Right ventricle myocardium inferior (tissue), 1 donor: ENCODE results near the gene TMEM240. TPM values are rescaled to one million over a fixed set of nuclear protein-coding genes. Genes with fewer than 3 reads are reported as not detected.
A peak's percentile ranks its signal among the peaks of the same experiment; 100 is the strongest.
"Not testable (repeated sequence)": the region's sequence is repeated elsewhere in the genome, so short reads cannot be mapped to it uniquely, and the experiment has no call there.

Experiments
- ATAC-seq: fragments of 200-7000 bp; cut with Tn5 transposase; one replicate; pipeline ENCODE4 v1.9.1; 2020; ENCODE audit warnings: mild to moderate bottlenecking, moderate library complexity
- DNase-seq: peaks from one replicate; pipeline ENCODE4 v3.0.0; 2021; ENCODE audit errors: missing footprints
- intact Hi-C: fragments of 100-400 bp; cut with DNase I; formaldehyde crosslinking; loops from one replicate; pipeline ENCODE4 v1.11.0; 2022
- total RNA-seq: library from RNA; stranded (reverse); fragmentation: NEBNext Ultra II Directional; extraction: Animal tissue kit (Norgen Biotek cat#: 25700); gene quantifications from one replicate; pipeline ENCODE4 v1.2.1, GENCODE V29; 2021
- donor health status: DM: no; HTN: yes; CAD: no; lungs with severe emphysema.

The TMEM240 gene
- total RNA-seq, 1 donor from 2014 or later, result 6.9 TPM

DNA sequence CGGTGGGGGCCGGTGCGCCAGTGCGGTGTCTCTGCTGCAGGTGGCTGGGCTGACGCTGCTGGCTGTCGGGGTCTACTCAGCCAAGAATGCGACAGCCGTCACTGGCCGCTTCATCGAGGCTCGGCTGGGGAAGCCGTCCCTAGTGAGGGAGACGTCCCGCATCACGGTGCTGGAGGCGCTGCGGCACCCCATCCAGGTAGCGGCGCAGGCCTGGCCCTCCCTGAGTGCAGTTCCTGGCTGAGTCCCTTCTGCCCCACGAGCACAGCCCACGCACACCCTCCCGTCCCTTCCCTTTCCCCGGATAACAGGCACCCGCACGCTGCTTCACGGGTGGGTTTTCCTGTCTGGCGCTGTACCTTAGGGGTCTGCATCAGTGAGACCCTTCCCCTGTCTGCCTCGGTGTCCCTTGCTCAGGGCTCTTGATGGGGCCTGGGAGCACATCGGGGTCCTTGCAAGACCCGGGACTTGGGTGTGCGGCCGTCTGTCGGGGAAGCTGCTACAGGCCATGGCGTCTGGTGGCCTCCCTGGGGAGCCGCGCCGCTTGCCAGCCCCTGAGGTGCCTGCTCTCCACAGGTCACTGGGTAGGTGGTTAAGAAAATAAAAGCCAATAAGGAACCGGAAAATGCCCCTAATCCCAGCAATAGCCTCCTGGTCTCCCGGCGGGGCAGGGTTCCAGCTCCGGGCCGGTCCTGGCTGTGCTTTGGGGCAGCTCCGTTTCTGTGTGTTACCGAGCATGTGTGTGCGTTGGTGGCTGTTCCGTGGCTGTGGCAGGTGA is 55.3 kb downstream of the TMEM240 start:
- ATAC-seq, intact Hi-C loops: not testable (repeated sequence)
- peak; percentile 26 for DNase-seq

Other genes with a start within 250 kb of the TMEM240 start
- gene ACAP3, start 232.7 kb downstream of the TMEM240 start, total RNA-seq, result 57.3 TPM
- 10.3 TPM for gene PUSL1, start 232.0 kb downstream of the TMEM240 start, total RNA-seq
- 75.7 TPM for gene INTS11, start 216.0 kb downstream of the TMEM240 start, total RNA-seq
- gene CPTP, start 215.8 kb downstream of the TMEM240 start, total RNA-seq, result 119 TPM
- gene TAS1R3, start 209.3 kb downstream of the TMEM240 start, total RNA-seq, result 0.51 TPM
- gene DVL1, start 191.2 kb downstream of the TMEM240 start, total RNA-seq, result 119 TPM
- gene MXRA8, start 182.1 kb downstream of the TMEM240 start, total RNA-seq, result 21.8 TPM
- gene AURKAIP1, start 165.4 kb downstream of the TMEM240 start, total RNA-seq, result 265 TPM
- gene CCNL2, start 141.3 kb downstream of the TMEM240 start, total RNA-seq, result 49.4 TPM
- gene MRPL20, start 133.3 kb downstream of the TMEM240 start, total RNA-seq, result 140 TPM
- 3.0 TPM for gene ANKRD65, start 119.3 kb downstream of the TMEM240 start, total RNA-seq
- 20.5 TPM for gene VWA1, start 104.9 kb downstream of the TMEM240 start, total RNA-seq
- gene ATAD3C, start 90.9 kb downstream of the TMEM240 start, total RNA-seq, result 1.8 TPM
- 9.0 TPM for gene ATAD3B, start 68.9 kb downstream of the TMEM240 start, total RNA-seq
- 17.9 TPM for gene ATAD3A, start 28.5 kb downstream of the TMEM240 start, total RNA-seq
- 116 TPM for gene SSU72, start 34.2 kb upstream of the TMEM240 start, total RNA-seq
- 3.0 TPM for gene FNDC10, start 59.5 kb upstream of the TMEM240 start, total RNA-seq
- gene MIB2, start 74.9 kb upstream of the TMEM240 start, total RNA-seq, result 103 TPM
- 36.2 TPM for gene MMP23B, start 91.5 kb upstream of the TMEM240 start, total RNA-seq
- gene CDK11B, start 118.4 kb upstream of the TMEM240 start, total RNA-seq, result 24.0 TPM
- 20.3 TPM for gene SLC35E2B, start 152.2 kb upstream of the TMEM240 start, total RNA-seq
- 20.8 TPM for gene CDK11A, start 183.7 kb upstream of the TMEM240 start, total RNA-seq
- gene NADK, start 237.8 kb upstream of the TMEM240 start, total RNA-seq, result 26.9 TPM